BE2C (cell line): ENCODE measurements around the gene NAPG.
A peak's percentile ranks its signal among the peaks of the same experiment; 100 is the strongest.

Experiments used
- DNase-seq: peaks from one replicate; pipeline ENCODE4 v3.0.0-alpha.2; 2020
- H3K27me3 ChIP-seq: fragments of 250-450 bp; sonication (Bioruptor Pico); 2 replicates; pipeline ENCODE4 v1.5.1; 2020; ENCODE audit warnings: mild to moderate bottlenecking
- H3K36me3 ChIP-seq: fragments of 250-450 bp; sonication (Bioruptor Pico); 2 replicates; pipeline ENCODE4 v1.5.1; 2020; ENCODE audit warnings: mild to moderate bottlenecking
- H3K4me1 ChIP-seq: fragments of 250-450 bp; sonication (Bioruptor Pico); 2 replicates; pipeline ENCODE4 v1.5.1; 2020
- H3K4me3 ChIP-seq: 2 replicates; pipeline ENCODE4 v1.5.1; 2011; ENCODE audit warnings: low read depth, low read length
- H3K9me3 ChIP-seq: fragments of 250-450 bp; sonication (Bioruptor Pico); 2 replicates; pipeline ENCODE4 v1.5.1; 2020
- TF ChIP-seq, protein P1 (sequence below): IDR thresholded peaks from 2 replicates; pipeline ENCODE4 v1.5.1; 2012; ENCODE audit warnings: mild to moderate bottlenecking, low read depth, low read length

The NAPG gene

GRCh38 chr18:10579079-10579867 lies 53.4 kb downstream of the NAPG start:
- no peaks in the 10 kb centered on the region for H3K4me1 ChIP-seq
- H3K36me3 ChIP-seq, result no peaks in the 10 kb centered on the region
- no peak overlapping the region for H3K4me3 ChIP-seq
- no peak for DNase-seq
- TF ChIP-seq, protein P1, sequence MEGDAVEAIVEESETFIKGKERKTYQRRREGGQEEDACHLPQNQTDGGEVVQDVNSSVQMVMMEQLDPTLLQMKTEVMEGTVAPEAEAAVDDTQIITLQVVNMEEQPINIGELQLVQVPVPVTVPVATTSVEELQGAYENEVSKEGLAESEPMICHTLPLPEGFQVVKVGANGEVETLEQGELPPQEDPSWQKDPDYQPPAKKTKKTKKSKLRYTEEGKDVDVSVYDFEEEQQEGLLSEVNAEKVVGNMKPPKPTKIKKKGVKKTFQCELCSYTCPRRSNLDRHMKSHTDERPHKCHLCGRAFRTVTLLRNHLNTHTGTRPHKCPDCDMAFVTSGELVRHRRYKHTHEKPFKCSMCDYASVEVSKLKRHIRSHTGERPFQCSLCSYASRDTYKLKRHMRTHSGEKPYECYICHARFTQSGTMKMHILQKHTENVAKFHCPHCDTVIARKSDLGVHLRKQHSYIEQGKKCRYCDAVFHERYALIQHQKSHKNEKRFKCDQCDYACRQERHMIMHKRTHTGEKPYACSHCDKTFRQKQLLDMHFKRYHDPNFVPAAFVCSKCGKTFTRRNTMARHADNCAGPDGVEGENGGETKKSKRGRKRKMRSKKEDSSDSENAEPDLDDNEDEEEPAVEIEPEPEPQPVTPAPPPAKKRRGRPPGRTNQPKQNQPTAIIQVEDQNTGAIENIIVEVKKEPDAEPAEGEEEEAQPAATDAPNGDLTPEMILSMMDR, result no peak
- no peaks in the 10 kb centered on the region for H3K27me3 ChIP-seq
- no peaks in the 10 kb centered on the region for H3K9me3 ChIP-seq

GRCh38 chr18:10580215-10580614 lies 54.4 kb downstream of the NAPG start:
- TF ChIP-seq, protein P1, result no peak
- no peaks in the 10 kb centered on the region for H3K36me3 ChIP-seq
- no peaks in the 10 kb centered on the region for H3K9me3 ChIP-seq
- no peaks in the 10 kb centered on the region for H3K4me1 ChIP-seq
- H3K27me3 ChIP-seq, result no peaks in the 10 kb centered on the region
- no peak overlapping the region for H3K4me3 ChIP-seq
- DNase-seq, result no peak

DNA sequence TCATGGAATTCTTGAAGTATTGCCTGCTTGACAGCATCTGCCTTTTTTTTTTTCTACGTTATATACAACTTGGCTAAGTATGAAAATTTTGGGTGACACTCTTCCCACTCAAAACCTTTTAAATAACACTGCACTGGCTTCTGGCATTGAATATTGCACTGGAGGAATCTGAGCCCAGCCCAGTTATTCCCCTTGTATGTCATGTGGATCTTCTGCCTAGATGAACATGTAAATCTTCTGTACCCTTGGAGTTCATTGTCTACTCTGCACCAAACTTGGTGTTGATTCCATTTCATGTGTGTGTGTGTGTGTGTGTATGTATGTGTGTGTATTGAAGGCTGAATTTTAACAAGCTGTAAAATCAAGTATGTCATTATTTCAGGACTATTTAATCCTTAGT lies 59.4 kb downstream of the NAPG start:
- TF ChIP-seq, protein P1, result no peak
- no peak for DNase-seq
- no peaks in the 10 kb centered on the region; the same call in 1 of the 2 replicates for H3K27me3 ChIP-seq
- no peaks in the 10 kb centered on the region for H3K9me3 ChIP-seq
- H3K4me1 ChIP-seq, result no peaks in the 10 kb centered on the region
- no peak overlapping the region for H3K4me3 ChIP-seq
- no peaks in the 10 kb centered on the region for H3K36me3 ChIP-seq

- no peak overlapping the region for H3K4me3 ChIP-seq
- TF ChIP-seq, protein P1, result no peak
- peak; percentile 34 for DNase-seq
These were observed 63.1 kb downstream of the NAPG start for GRCh38 chr18:10588975-10589374.

GRCh38 chr18:10590412-10590811 lies 64.6 kb downstream of the NAPG start:
- H3K27me3 ChIP-seq, result no peaks in the 10 kb centered on the region; the same call in 1 of the 2 replicates

More at GRCh38 chr18:10588975-10589374, 63.1 kb downstream of the NAPG start:
- no peaks in the 10 kb centered on the region for H3K36me3 ChIP-seq
- H3K27me3 ChIP-seq, result no peaks in the 10 kb centered on the region; the same call in 1 of the 2 replicates
- H3K9me3 ChIP-seq, result no peaks in the 10 kb centered on the region
- H3K4me1 ChIP-seq, result no peaks in the 10 kb centered on the region

More at GRCh38 chr18:10590412-10590811, 64.6 kb downstream of the NAPG start:
- Histone ChIP-seq H3K36me3 (no peaks in the 10 kb centered on the region), H3K9me3 (no peaks in the 10 kb centered on the region), H3K4me3 (no peak overlapping the region), H3K4me1 (no peaks in the 10 kb centered on the region)
- DNase-seq, result no peak
- TF ChIP-seq, protein P1, result no peak
